Measurements from ENCODE around the gene WDPCP. TPM values are rescaled to one million over a fixed set of nuclear protein-coding genes. Genes with fewer than 3 reads are reported as not detected.

WDPCP gene
- total and polyA plus RNA-seq, 10 of the 15 experiments (the other 5 are each of a cell fraction or from before 2014, with no cell fraction given): 2.1 to 7.9 (median 4.6) TPM

GRCh38 chr2:63582873-63583272, 5.4 kb downstream of the WDPCP start:
- ChIA-PET SMC1A (ENCODE audit: uncharacterized antibody, unreplicated experiment) (interaction anchor here (1.1 to 1.2 kb wide), 2 partner anchors 8 to 15 kb away, joined by 3 read pairs; no protein-coding TSS in a partner anchor), RAD21 (ENCODE audit: unreplicated experiment) (no interaction called here), POLR2A (no interaction called here), CTCF (interaction anchor here (0.8 to 1.2 kb wide), 2 partner anchors 15 to 307 kb away, joined by 3 to 7 read pairs; no protein-coding TSS in a partner anchor)
- DNase-seq (ENCODE audit: low read depth, low spot score) (no peak), FAIRE-seq (no peak), ATAC-seq (no peak)
- 90% methylated on average over 1 of the region's 1 CpG for WGBS (ENCODE audit: insufficient coverage, insufficient replicate concordance, low lambda C conversion rate, missing lambda C conversion rate)
- Histone ChIP-seq H3K9me3 (replicated peaks; ENCODE audit: control insufficient read depth, insufficient read depth, low read length) (no peaks in the 10 kb centered on the region), H3K4me1 (ENCODE audit: control insufficient read depth, insufficient read depth, low read length) (no peaks in the 10 kb centered on the region), H3K27ac (ENCODE audit: control insufficient read depth, insufficient read depth) (no peak overlapping the region), H3K4me2 (ENCODE audit: control insufficient read depth, insufficient read depth) (no peak overlapping the region), H2AFZ (ENCODE audit: control insufficient read depth, low read depth, low read length) (no peak overlapping the region; the same call in 1 of the 2 replicates), H3K9ac (ENCODE audit: control insufficient read depth, insufficient read depth, low read length) (no peak overlapping the region), H3K36me3 (ENCODE audit: control insufficient read depth in 2 of 2, insufficient read depth in 2 of 2, low read length in 1 of 2) (no peaks in the 10 kb centered on the region), H3K79me2 (ENCODE audit: control insufficient read depth, insufficient read depth, low read length) (peaks cover 9% of the 10 kb centered on the region), H4K20me1 (ENCODE audit: control insufficient read depth, insufficient read depth) (no peaks in the 10 kb centered on the region), H3K27me3 (replicated peaks in 1 of 2; ENCODE audit: control insufficient read depth in 2 of 2, insufficient read depth in 2 of 2, low read length in 1 of 2) (no peaks in the 10 kb centered on the region), H3K4me3 (no peak overlapping the region)
- intact Hi-C loops (cut with micrococcal nuclease; ENCODE audit: unreplicated experiment) (no loop called here), in situ Hi-C loops (cut with MboI) (no loop called here)
- TF ChIP-seq FOXK2 (IDR thresholded peaks at IDR 0.05): no peak
- TF ChIP-seq CHD4 (IDR thresholded peaks at IDR 0.05): no peak
- no peak for TF ChIP-seq HDAC2 (IDR thresholded peaks at IDR 0.05)
- TF ChIP-seq BMI1 (IDR thresholded peaks at IDR 0.05; ENCODE audit: borderline replicate concordance): no peak
- no peak for TF ChIP-seq ATF3 (IDR thresholded peaks at IDR 0.05; ENCODE audit: borderline replicate concordance, extremely low read depth, low read depth, low read length)
- TF ChIP-seq EED (IDR thresholded peaks at IDR 0.05; ENCODE audit: low read depth): no peak
- TF ChIP-seq PBX3 (IDR thresholded peaks at IDR 0.05; ENCODE audit: insufficient replicate concordance, low read depth, low read length): no peak
- TF ChIP-seq KDM1A (IDR thresholded peaks at IDR 0.05; ENCODE audit: borderline replicate concordance): no peak
- TF ChIP-seq HDGF (IDR thresholded peaks at IDR 0.05): no peak
- TF ChIP-seq MEF2B (IDR thresholded peaks at IDR 0.05; ENCODE audit: partially characterized antibody, poor library complexity, severe bottlenecking): no peak
- TF ChIP-seq SP1 (IDR thresholded peaks at IDR 0.05; ENCODE audit: low read depth, low read length): no peak
- TF ChIP-seq ZBTB33 (IDR thresholded peaks at IDR 0.05): no peak
- no peak for TF ChIP-seq NFYB (IDR thresholded peaks at IDR 0.05; ENCODE audit: insufficient read depth, low read depth, low read length)
- TF ChIP-seq MLLT1 (IDR thresholded peaks at IDR 0.05): no peak
- no peak for TF ChIP-seq ZNF592 (IDR thresholded peaks at IDR 0.05)
- no TSS peak for BruUV-seq (replicated peaks)
